Panc1 (cell line): ENCODE measurements around the gene THTPA. TPM values are rescaled to one million over a fixed set of nuclear protein-coding genes. Genes with fewer than 3 reads are reported as not detected.

Experiments used
- ATAC-seq: fragments of 200-7000 bp; cut with Tn5 transposase; 2 replicates; pipeline ENCODE4 v1.9.1; 2020; ENCODE audit warnings: mild to moderate bottlenecking, moderate library complexity
- BruUV-seq: library from RNA; stranded (reverse); fragments of 400-500 nt; replicated peaks from 2 replicates; lab custom pipeline; 2021; lab: Mats Ljungman, UMichigan
- CTCF ChIA-PET: fragments of 300-600 bp; sonication (Branson Sonifier 250); formaldehyde crosslinking; loops from one replicate; lab custom pipeline; 2022; ENCODE audit warnings: antibody characterized with exemption; lab: Charles Lee
- POLR2A ChIA-PET: fragments of 300-600 bp; sonication (Branson Sonifier 250); formaldehyde crosslinking; loops from one replicate; lab custom pipeline; 2022; ENCODE audit warnings: antibody characterized with exemption; lab: Charles Lee
- DNase-seq: peaks from one replicate; pipeline ENCODE4 v3.0.0-alpha.2; 2010; ENCODE audit warnings: low read depth, low spot score
- H3K27ac ChIP-seq: 2 replicates; pipeline ENCODE4 v1.5.1; 2011; ENCODE audit warnings: mild to moderate bottlenecking, low read length, inconsistent platforms
- H3K27me3 ChIP-seq: fragments of 200-500 bp; sonication (Bioruptor generic); 2 replicates; pipeline ENCODE4 v1.6.0; 2014; ENCODE audit warnings: low read length, inconsistent platforms; ENCODE audit not compliant: control insufficient read depth, insufficient read depth
- H3K36me3 ChIP-seq: fragments of 200-500 bp; sonication (Bioruptor generic); 2 replicates; pipeline ENCODE4 v1.5.1; 2014; ENCODE audit warnings: inconsistent platforms, mild to moderate bottlenecking, low read length, moderate library complexity; ENCODE audit not compliant: control insufficient read depth, insufficient read depth
- H3K4me1 ChIP-seq: 2 replicates; pipeline ENCODE4 v1.5.1; 2011; ENCODE audit warnings: inconsistent platforms, mild to moderate bottlenecking, low read length, moderate library complexity; ENCODE audit not compliant: control insufficient read depth, insufficient read depth
- H3K4me3 ChIP-seq, 2 experiments: 2 replicates each; pipeline ENCODE4 v1.5.1; 2011 to 2012; ENCODE audit warnings: low read depth in 2 of 2, low read length in 2 of 2, mild to moderate bottlenecking in 2 of 2, inconsistent platforms in 1 of 2, moderate library complexity in 1 of 2
- H3K9me3 ChIP-seq: fragments of 200-500 bp; sonication (Bioruptor generic); 2 replicates; pipeline ENCODE4 v1.5.1; 2014; ENCODE audit warnings: low read depth, mild to moderate bottlenecking, inconsistent platforms, low read length, moderate library complexity; ENCODE audit not compliant: control insufficient read depth, insufficient read depth
- POLR2AphosphoS5 ChIP-seq: IDR thresholded peaks from 2 replicates; pipeline ENCODE4 v1.6.1; 2012; ENCODE audit warnings: mild to moderate bottlenecking, low read depth, low read length, moderate library complexity
- REST ChIP-seq, 2 experiments: IDR thresholded peaks; 2 replicates each; pipeline ENCODE4 v1.6.1; 2011 to 2012; ENCODE audit warnings: low read depth in 2 of 2, control low read depth in 1 of 2, low read length in 1 of 2, mild to moderate bottlenecking in 1 of 2, moderate library complexity in 1 of 2; ENCODE audit not compliant: insufficient read depth in 1 of 2
- SIN3A ChIP-seq: IDR thresholded peaks from 2 replicates; pipeline ENCODE4 v1.6.1; 2012; ENCODE audit warnings: low read depth, mild to moderate bottlenecking, low read length, moderate library complexity, borderline replicate concordance; ENCODE audit not compliant: insufficient read depth
- TCF7L2 ChIP-seq: IDR thresholded peaks from 2 replicates; pipeline ENCODE4 v1.6.1; 2011; ENCODE audit warnings: mild to moderate bottlenecking, low read depth, low read length, inconsistent platforms
- in situ Hi-C: cut with HindIII; loops from 2 replicates; pipeline ENCODE4 v1.10.0; 2016; ENCODE audit warnings: low sequenced_read_pairs, low pct_unique_long_range_greater_than_20kb
- intact Hi-C: fragments of 100-400 bp; cut with micrococcal nuclease; formaldehyde crosslinking; loops from one replicate; pipeline ENCODE4 v1.10.0; 2022; ENCODE audit not compliant: unreplicated experiment
- total RNA-seq: library from RNA; stranded (reverse); gene quantifications from one replicate; pipeline ENCODE4 v1.2.1, GENCODE V29; 2021; ENCODE audit not compliant: unreplicated experiment
- TF ChIP-seq, protein P1 (sequence below): fragments of 450-650 bp; IDR thresholded peaks from 2 replicates; pipeline ENCODE4 v1.5.1; 2017; ENCODE audit warnings: mild to moderate bottlenecking

THTPA gene
- total RNA-seq, 1 experiment from 2014 or later = 13.3 TPM

DNA sequence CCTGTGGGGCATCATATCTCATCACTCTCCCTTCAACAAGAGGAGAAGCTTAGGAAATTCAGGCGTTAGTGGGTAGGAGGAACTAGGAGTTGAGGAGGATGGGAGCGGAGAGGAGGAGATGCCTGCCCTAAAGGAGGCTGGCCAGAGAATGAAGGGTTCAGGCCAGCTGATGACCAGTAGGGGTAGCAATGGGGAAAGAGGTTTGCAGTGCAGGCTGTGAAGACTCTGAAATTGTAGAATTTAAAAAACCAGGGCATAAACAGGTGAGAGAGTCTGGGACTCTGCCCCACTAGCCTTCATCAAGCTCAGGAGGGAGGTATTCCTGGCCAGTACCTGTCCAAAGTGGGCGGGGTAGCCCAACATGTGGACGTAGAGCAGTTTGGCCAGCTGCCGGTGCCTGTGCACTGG, 10.7 kb downstream of the THTPA start:
- Histone ChIP-seq H3K36me3 (no peaks in the 10 kb centered on the region), H3K9me3 (no peaks in the 10 kb centered on the region), H3K4me3 (peak overlapping the region; percentile 64 to 73), H3K27ac (peak overlapping the region; percentile 81), H3K27me3 (no peaks in the 10 kb centered on the region), H3K4me1 (peaks cover 10% of the 10 kb centered on the region)
- in situ Hi-C loops (no loop called here), intact Hi-C loops (no loop called here)
- TF ChIP-seq TCF7L2 (no peak), POLR2AphosphoS5 (peak; percentile 3; the same call in 1 of the 2 replicates)
- TF ChIP-seq, protein P1, sequence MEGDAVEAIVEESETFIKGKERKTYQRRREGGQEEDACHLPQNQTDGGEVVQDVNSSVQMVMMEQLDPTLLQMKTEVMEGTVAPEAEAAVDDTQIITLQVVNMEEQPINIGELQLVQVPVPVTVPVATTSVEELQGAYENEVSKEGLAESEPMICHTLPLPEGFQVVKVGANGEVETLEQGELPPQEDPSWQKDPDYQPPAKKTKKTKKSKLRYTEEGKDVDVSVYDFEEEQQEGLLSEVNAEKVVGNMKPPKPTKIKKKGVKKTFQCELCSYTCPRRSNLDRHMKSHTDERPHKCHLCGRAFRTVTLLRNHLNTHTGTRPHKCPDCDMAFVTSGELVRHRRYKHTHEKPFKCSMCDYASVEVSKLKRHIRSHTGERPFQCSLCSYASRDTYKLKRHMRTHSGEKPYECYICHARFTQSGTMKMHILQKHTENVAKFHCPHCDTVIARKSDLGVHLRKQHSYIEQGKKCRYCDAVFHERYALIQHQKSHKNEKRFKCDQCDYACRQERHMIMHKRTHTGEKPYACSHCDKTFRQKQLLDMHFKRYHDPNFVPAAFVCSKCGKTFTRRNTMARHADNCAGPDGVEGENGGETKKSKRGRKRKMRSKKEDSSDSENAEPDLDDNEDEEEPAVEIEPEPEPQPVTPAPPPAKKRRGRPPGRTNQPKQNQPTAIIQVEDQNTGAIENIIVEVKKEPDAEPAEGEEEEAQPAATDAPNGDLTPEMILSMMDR = peak; percentile 40
- ChIA-PET POLR2A (interaction anchor here (0.5 kb wide), 1 partner anchor 977 kb away, joined by 8 read pairs; no protein-coding TSS in a partner anchor), CTCF (no interaction called here)
- DNase-seq (no peak), ATAC-seq (peak; percentile 29)
- no TSS peak for BruUV-seq

DNA sequence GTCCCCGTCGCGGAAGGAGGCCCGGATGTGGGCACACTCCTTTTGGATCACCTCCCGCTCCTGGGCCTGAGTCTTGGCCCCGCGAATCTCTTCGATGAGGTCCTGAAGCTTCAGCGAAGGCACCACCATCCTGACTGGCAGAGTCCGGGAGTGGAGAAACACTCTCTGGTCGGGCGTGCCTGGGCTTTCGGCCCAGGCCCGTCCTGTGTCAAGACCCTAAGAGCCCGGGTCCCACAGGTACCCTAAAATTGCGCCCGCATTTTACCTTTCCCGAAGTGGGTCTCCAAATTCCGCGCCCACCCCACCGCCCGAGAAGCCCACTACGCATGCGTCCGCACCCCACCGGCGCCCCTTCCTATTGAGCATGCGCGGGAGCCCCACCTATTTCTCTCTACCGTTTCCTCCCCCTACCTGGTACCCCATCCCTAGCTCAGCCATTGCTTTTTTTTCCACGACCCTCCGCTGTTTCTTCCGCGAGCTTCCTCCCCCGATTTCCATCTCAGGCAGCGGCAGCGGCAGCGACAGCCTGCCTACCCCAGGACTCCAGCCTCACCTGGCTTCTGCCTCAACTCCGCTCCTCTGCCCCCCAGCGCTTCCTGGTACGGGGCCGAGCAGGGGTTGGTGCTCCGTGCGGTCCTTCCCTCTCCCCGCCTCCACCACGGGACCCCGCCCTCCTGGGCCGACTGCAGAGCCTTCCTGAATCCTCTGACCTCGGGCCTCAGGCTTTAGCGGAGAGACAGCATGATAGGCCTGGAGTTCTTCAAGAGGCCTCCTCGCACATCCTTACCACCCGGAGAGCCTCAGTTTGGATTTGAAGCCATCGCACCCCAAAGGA, 11.3 kb downstream of the THTPA start, which contains the start of gene AP1G2:
AP1G2 (minus strand) TSS at position 606 of the 835 bp plus-strand sequence; CDS start at position 129, 477 bp downstream.
- H3K4me3 ChIP-seq = peak within 1 kb of the TSS; percentile 64 to 73
- H3K4me1 ChIP-seq = peaks cover 10% of the 10 kb centered on the region
- peak; percentile 87 for ATAC-seq
- H3K9me3 ChIP-seq = no peaks in the 10 kb centered on the region
- DNase-seq = no peak
- in situ Hi-C loops (no loop called here), intact Hi-C loops (no loop called here)
- H3K27me3 ChIP-seq = no peaks in the 10 kb centered on the region
- ChIA-PET POLR2A (no interaction called here), CTCF (no interaction called here)
- H3K27ac ChIP-seq = peak within 1 kb of the TSS; percentile 81
- TF ChIP-seq POLR2AphosphoS5 (peak; percentile 53; the same call in 1 of the 2 replicates), REST (IDR thresholded peaks at IDR 0.05; ENCODE audit: insufficient read depth in 1 of 2, low read depth in 2 of 2, low read length in 1 of 2) (no peak)
- TSS peak; percentile 87 for BruUV-seq
- no peaks in the 10 kb centered on the region for H3K36me3 ChIP-seq

GRCh38 chr14:23568021-23568599, 12.0 kb downstream of the THTPA start:
- no peak for TF ChIP-seq TCF7L2
- no peak for TF ChIP-seq SIN3A
- no peak for TF ChIP-seq REST (IDR thresholded peaks at IDR 0.05; ENCODE audit: insufficient read depth in 1 of 2, low read depth in 2 of 2, low read length in 1 of 2)
- TF ChIP-seq, protein P1 = no peak
- TF ChIP-seq POLR2AphosphoS5 = no peak
- BruUV-seq = no TSS peak
- peaks cover 10% of the 10 kb centered on the region for H3K4me1 ChIP-seq
- peak overlapping the region; percentile 81 for H3K27ac ChIP-seq
- H3K36me3 ChIP-seq = no peaks in the 10 kb centered on the region
- intact Hi-C loops = no loop called here
- in situ Hi-C loops = no loop called here
- no peaks in the 10 kb centered on the region for H3K9me3 ChIP-seq
- ChIA-PET POLR2A (no interaction called here), CTCF (no interaction called here)
- no peaks in the 10 kb centered on the region for H3K27me3 ChIP-seq
- H3K4me3 ChIP-seq = peak overlapping the region; percentile 64 to 73
- no peak for DNase-seq
- ATAC-seq = no peak
